ENCODE data around the gene SALL3.
"Not testable (repeated sequence)": the region's sequence is repeated elsewhere in the genome, so short reads cannot be mapped to it uniquely, and the experiment has no call there.

The SALL3 gene

GRCh38 chr18:78979730-78980278 is at the start of gene SALL3:
TSS of gene SALL3 (plus strand) at chr18:78979818. CDS start at chr18:78980275, 457 bp downstream.
- no peak within 1 kb of the TSS for H3K4me3 ChIP-seq (ENCODE audit: low read length)
- H3K9ac ChIP-seq (ENCODE audit: low read length), result no peak within 1 kb of the TSS
- H3K27me3 ChIP-seq (ENCODE audit: control insufficient read depth, insufficient read depth, low read length), result peaks cover 68% of the 10 kb centered on the region

GRCh38 chr18:78932281-78932680 is 47.3 kb upstream of the SALL3 start:
- no peaks in the 10 kb centered on the region for H3K27me3 ChIP-seq (ENCODE audit: control insufficient read depth, insufficient read depth, low read length)
- no peak overlapping the region for H3K4me3 ChIP-seq (ENCODE audit: low read length)
- no peaks in the 10 kb centered on the region for H3K9me3 ChIP-seq (ENCODE audit: control insufficient read depth, low read length)
- H3K4me1 ChIP-seq (ENCODE audit: control insufficient read depth, insufficient read depth, low read length), result no peaks in the 10 kb centered on the region
- no peak overlapping the region for H3K9ac ChIP-seq (ENCODE audit: low read length)
- no peaks in the 10 kb centered on the region for H3K36me3 ChIP-seq (ENCODE audit: control insufficient read depth, insufficient read depth, low read length)

More at GRCh38 chr18:78979730-78980278, at the start of gene SALL3:
- Histone ChIP-seq H3K9me3 (ENCODE audit: control insufficient read depth, low read length) (no peaks in the 10 kb centered on the region), H3K4me1 (ENCODE audit: control insufficient read depth, insufficient read depth, low read length) (no peaks in the 10 kb centered on the region), H3K36me3 (ENCODE audit: control insufficient read depth, insufficient read depth, low read length) (no peaks in the 10 kb centered on the region)

- Histone ChIP-seq H3K4me1 (ENCODE audit: control insufficient read depth, insufficient read depth, low read length) (no peaks in the 10 kb centered on the region), H3K9me3 (ENCODE audit: control insufficient read depth, low read length) (no peaks in the 10 kb centered on the region), H3K4me3 (ENCODE audit: low read length) (no peak overlapping the region), H3K9ac (ENCODE audit: low read length) (no peak overlapping the region), H3K27me3 (ENCODE audit: control insufficient read depth, insufficient read depth, low read length) (no peaks in the 10 kb centered on the region), H3K36me3 (ENCODE audit: control insufficient read depth, insufficient read depth, low read length) (no peaks in the 10 kb centered on the region)
Measured at GRCh38 chr18:78934003-78934402, 45.6 kb upstream of the SALL3 start.

- Histone ChIP-seq H3K4me1 (ENCODE audit: control insufficient read depth, insufficient read depth, low read length) (no peaks in the 10 kb centered on the region), H3K9ac (ENCODE audit: low read length) (no peak overlapping the region), H3K36me3 (ENCODE audit: control insufficient read depth, insufficient read depth, low read length) (no peaks in the 10 kb centered on the region), H3K4me3 (ENCODE audit: low read length) (no peak overlapping the region), H3K9me3 (ENCODE audit: control insufficient read depth, low read length) (no peaks in the 10 kb centered on the region), H3K27me3 (ENCODE audit: control insufficient read depth, insufficient read depth, low read length) (no peaks in the 10 kb centered on the region)
Measured at GRCh38 chr18:78934551-78935225, 44.9 kb upstream of the SALL3 start.

GRCh38 chr18:78935406-78935805 is 44.2 kb upstream of the SALL3 start:
- Histone ChIP-seq H3K4me1 (ENCODE audit: control insufficient read depth, insufficient read depth, low read length) (no peaks in the 10 kb centered on the region), H3K36me3 (ENCODE audit: control insufficient read depth, insufficient read depth, low read length) (no peaks in the 10 kb centered on the region), H3K9me3 (ENCODE audit: control insufficient read depth, low read length) (no peaks in the 10 kb centered on the region), H3K27me3 (ENCODE audit: control insufficient read depth, insufficient read depth, low read length) (no peaks in the 10 kb centered on the region), H3K4me3 (ENCODE audit: low read length) (no peak overlapping the region), H3K9ac (ENCODE audit: low read length) (no peak overlapping the region)

- H3K27me3 ChIP-seq (ENCODE audit: control insufficient read depth, insufficient read depth, low read length), result no peaks in the 10 kb centered on the region
- H3K4me1 ChIP-seq (ENCODE audit: control insufficient read depth, insufficient read depth, low read length), result no peaks in the 10 kb centered on the region
- H3K36me3 ChIP-seq (ENCODE audit: control insufficient read depth, insufficient read depth, low read length), result no peaks in the 10 kb centered on the region
- H3K9me3 ChIP-seq (ENCODE audit: control insufficient read depth, low read length), result no peaks in the 10 kb centered on the region
- no peak overlapping the region for H3K9ac ChIP-seq (ENCODE audit: low read length)
- no peak overlapping the region for H3K4me3 ChIP-seq (ENCODE audit: low read length)
Measured at GRCh38 chr18:78936251-78937005, 43.2 kb upstream of the SALL3 start.

GRCh38 chr18:78937166-78937565 is 42.5 kb upstream of the SALL3 start:
- Histone ChIP-seq H3K9me3 (ENCODE audit: control insufficient read depth, low read length) (no peaks in the 10 kb centered on the region), H3K9ac (ENCODE audit: low read length) (no peak overlapping the region), H3K4me3 (ENCODE audit: low read length) (no peak overlapping the region), H3K27me3 (ENCODE audit: control insufficient read depth, insufficient read depth, low read length) (no peaks in the 10 kb centered on the region), H3K4me1 (ENCODE audit: control insufficient read depth, insufficient read depth, low read length) (no peaks in the 10 kb centered on the region), H3K36me3 (ENCODE audit: control insufficient read depth, insufficient read depth, low read length) (no peaks in the 10 kb centered on the region)

- H3K9ac ChIP-seq (ENCODE audit: low read length), result no peak overlapping the region
- no peaks in the 10 kb centered on the region for H3K27me3 ChIP-seq (ENCODE audit: control insufficient read depth, insufficient read depth, low read length)
- H3K4me1 ChIP-seq (ENCODE audit: control insufficient read depth, insufficient read depth, low read length), result no peaks in the 10 kb centered on the region
- no peaks in the 10 kb centered on the region for H3K36me3 ChIP-seq (ENCODE audit: control insufficient read depth, insufficient read depth, low read length)
- no peaks in the 10 kb centered on the region for H3K9me3 ChIP-seq (ENCODE audit: control insufficient read depth, low read length)
- no peak overlapping the region for H3K4me3 ChIP-seq (ENCODE audit: low read length)
Measured at GRCh38 chr18:78939105-78939504, 40.5 kb upstream of the SALL3 start.

GRCh38 chr18:78939734-78940494 is 39.7 kb upstream of the SALL3 start:
- H3K4me1 ChIP-seq (ENCODE audit: control insufficient read depth, insufficient read depth, low read length), result no peaks in the 10 kb centered on the region
- no peaks in the 10 kb centered on the region for H3K9me3 ChIP-seq (ENCODE audit: control insufficient read depth, low read length)
- H3K4me3 ChIP-seq (ENCODE audit: low read length), result no peak overlapping the region
- no peaks in the 10 kb centered on the region for H3K27me3 ChIP-seq (ENCODE audit: control insufficient read depth, insufficient read depth, low read length)
- no peak overlapping the region for H3K9ac ChIP-seq (ENCODE audit: low read length)
- H3K36me3 ChIP-seq (ENCODE audit: control insufficient read depth, insufficient read depth, low read length), result no peaks in the 10 kb centered on the region

GRCh38 chr18:78942236-78942635 is 37.4 kb upstream of the SALL3 start:
- H3K9me3 ChIP-seq (ENCODE audit: control insufficient read depth, low read length); H3K27me3 ChIP-seq (ENCODE audit: control insufficient read depth, insufficient read depth, low read length); H3K36me3 ChIP-seq (ENCODE audit: control insufficient read depth, insufficient read depth, low read length); H3K4me3 ChIP-seq (ENCODE audit: low read length); H3K4me1 ChIP-seq (ENCODE audit: control insufficient read depth, insufficient read depth, low read length); H3K9ac ChIP-seq (ENCODE audit: low read length): not testable (repeated sequence)

- Histone ChIP-seq H3K27me3 (ENCODE audit: control insufficient read depth, insufficient read depth, low read length) (no peaks in the 10 kb centered on the region), H3K9ac (ENCODE audit: low read length) (no peak overlapping the region), H3K9me3 (ENCODE audit: control insufficient read depth, low read length) (no peaks in the 10 kb centered on the region), H3K36me3 (ENCODE audit: control insufficient read depth, insufficient read depth, low read length) (no peaks in the 10 kb centered on the region), H3K4me3 (ENCODE audit: low read length) (no peak overlapping the region), H3K4me1 (ENCODE audit: control insufficient read depth, insufficient read depth, low read length) (no peaks in the 10 kb centered on the region)
Measured at GRCh38 chr18:78945628-78946027, 34.0 kb upstream of the SALL3 start.

GRCh38 chr18:78947291-78947690 is 32.3 kb upstream of the SALL3 start:
- no peak overlapping the region for H3K4me3 ChIP-seq (ENCODE audit: low read length)
- no peaks in the 10 kb centered on the region for H3K9me3 ChIP-seq (ENCODE audit: control insufficient read depth, low read length)
- H3K36me3 ChIP-seq (ENCODE audit: control insufficient read depth, insufficient read depth, low read length), result no peaks in the 10 kb centered on the region
- H3K4me1 ChIP-seq (ENCODE audit: control insufficient read depth, insufficient read depth, low read length), result no peaks in the 10 kb centered on the region
- H3K9ac ChIP-seq (ENCODE audit: low read length), result no peak overlapping the region
- no peaks in the 10 kb centered on the region for H3K27me3 ChIP-seq (ENCODE audit: control insufficient read depth, insufficient read depth, low read length)
